K562 (cell line): Measurements from ENCODE around the gene MEX3D.

Experiments
- EHMT2 ChIP-seq: fragments of 450-650 bp; IDR thresholded peaks from 2 replicates; pipeline ENCODE4 v1.6.1; 2018; ENCODE audit warnings: antibody characterized with exemption
- FOXK2 ChIP-seq, 2 experiments: fragments of 450-650 bp; IDR thresholded peaks in 1 of 2; conservative IDR thresholded peaks in 1 of 2; 2 replicates each; pipeline ENCODE4 v1.6.1; 2016; ENCODE audit warnings: low read depth in 2 of 2, mild to moderate bottlenecking in 1 of 2
- HIVEP1 ChIP-seq: fragments of 250-450 bp; sonication (Bioruptor Pico); IDR thresholded peaks from 2 replicates; pipeline ENCODE4 v1.4.0; 2020; ENCODE audit warnings: mild to moderate bottlenecking
- POLR2A ChIP-seq: fragments of 450-650 bp; conservative IDR thresholded peaks from 2 replicates; pipeline ENCODE4 v1.6.1; 2016
- SMARCC2 ChIP-seq: fragments of 450-650 bp; IDR thresholded peaks from 2 replicates; pipeline ENCODE4 v1.6.1; 2017; ENCODE audit warnings: antibody characterized with exemption, moderate library complexity, mild to moderate bottlenecking, low read depth
- TEAD1 ChIP-seq, 2 experiments: fragments of 450-650 bp in 1 of 2; sonication (generic) in 1 of 2; formaldehyde crosslinking; IDR thresholded peaks; 2 replicates each; pipeline versions ENCODE4 v1.4.0 to v1.8.0; 2020 to 2022; ENCODE audit warnings: mild to moderate bottlenecking in 2 of 2, missing genetic modification reagents in 1 of 2
- TEAD4 ChIP-seq, 2 experiments: sonication (generic) in 1 of 2; formaldehyde crosslinking in 1 of 2; IDR thresholded peaks; 2 replicates each; pipeline versions ENCODE4 v1.6.1 to v1.8.0; 2012 to 2022; ENCODE audit warnings: borderline replicate concordance in 1 of 2, inconsistent platforms in 1 of 2, low read length in 1 of 2, mild to moderate bottlenecking in 1 of 2, missing genetic modification reagents in 1 of 2
- ZNF384 ChIP-seq: IDR thresholded peaks from 2 replicates; pipeline ENCODE4 v1.6.1; 2012; ENCODE audit warnings: low read depth, low read length, improper control_type of control experiment
- ZNF766 ChIP-seq: fragments of 200-800 bp; sonication (Bioruptor generic); conservative IDR thresholded peaks from 2 replicates; pipeline ENCODE4 v1.6.1; 2016; ENCODE audit warnings: missing genetic modification characterization, missing compliant biosample characterization
- TF ChIP-seq, protein P1 (sequence below): sonication (generic); formaldehyde crosslinking; IDR thresholded peaks from 2 replicates; pipeline ENCODE4 v1.8.0; 2022; ENCODE audit warnings: mild to moderate bottlenecking, missing genetic modification reagents
- TF ChIP-seq, protein P2 (sequence below), 3 experiments: IDR thresholded peaks in 2 of 3; conservative IDR thresholded peaks in 1 of 3; 2 replicates each; pipeline ENCODE4 v1.5.1; 2011 to 2012; ENCODE audit warnings: low read length in 3 of 3, mild to moderate bottlenecking in 3 of 3, control low read depth in 2 of 3, improper control_type of control experiment in 1 of 3, inconsistent platforms in 1 of 3, low read depth in 1 of 3, mixed read lengths in 1 of 3, moderate library complexity in 1 of 3; ENCODE audit not compliant: insufficient read depth in 2 of 3
- TF ChIP-seq, protein P3 (sequence below), 2 experiments: fragments of 450-650 bp; IDR thresholded peaks; 2 replicates each; pipeline ENCODE4 v1.6.1; 2016

DNA sequence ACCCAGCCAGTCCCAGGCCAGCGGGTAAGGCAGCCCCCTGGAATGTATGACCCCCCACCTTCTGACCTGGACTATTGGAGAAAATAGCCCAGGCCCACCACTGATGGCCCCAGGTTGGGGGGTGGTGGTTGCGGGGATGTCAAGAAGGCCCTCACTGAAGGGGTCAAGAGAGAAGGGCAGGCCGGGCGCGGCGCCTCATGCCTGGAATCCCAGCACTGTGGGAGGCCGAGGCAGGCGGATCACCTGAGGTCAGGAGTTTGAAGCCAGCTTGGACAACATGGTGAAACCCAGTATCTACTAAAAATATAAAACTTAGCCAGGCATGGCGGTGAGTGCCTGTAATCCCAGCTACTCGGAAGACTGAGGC, 53.8 kb downstream of the MEX3D start:
- TF ChIP-seq SMARCC2 = no peak
- TF ChIP-seq, protein P1, sequence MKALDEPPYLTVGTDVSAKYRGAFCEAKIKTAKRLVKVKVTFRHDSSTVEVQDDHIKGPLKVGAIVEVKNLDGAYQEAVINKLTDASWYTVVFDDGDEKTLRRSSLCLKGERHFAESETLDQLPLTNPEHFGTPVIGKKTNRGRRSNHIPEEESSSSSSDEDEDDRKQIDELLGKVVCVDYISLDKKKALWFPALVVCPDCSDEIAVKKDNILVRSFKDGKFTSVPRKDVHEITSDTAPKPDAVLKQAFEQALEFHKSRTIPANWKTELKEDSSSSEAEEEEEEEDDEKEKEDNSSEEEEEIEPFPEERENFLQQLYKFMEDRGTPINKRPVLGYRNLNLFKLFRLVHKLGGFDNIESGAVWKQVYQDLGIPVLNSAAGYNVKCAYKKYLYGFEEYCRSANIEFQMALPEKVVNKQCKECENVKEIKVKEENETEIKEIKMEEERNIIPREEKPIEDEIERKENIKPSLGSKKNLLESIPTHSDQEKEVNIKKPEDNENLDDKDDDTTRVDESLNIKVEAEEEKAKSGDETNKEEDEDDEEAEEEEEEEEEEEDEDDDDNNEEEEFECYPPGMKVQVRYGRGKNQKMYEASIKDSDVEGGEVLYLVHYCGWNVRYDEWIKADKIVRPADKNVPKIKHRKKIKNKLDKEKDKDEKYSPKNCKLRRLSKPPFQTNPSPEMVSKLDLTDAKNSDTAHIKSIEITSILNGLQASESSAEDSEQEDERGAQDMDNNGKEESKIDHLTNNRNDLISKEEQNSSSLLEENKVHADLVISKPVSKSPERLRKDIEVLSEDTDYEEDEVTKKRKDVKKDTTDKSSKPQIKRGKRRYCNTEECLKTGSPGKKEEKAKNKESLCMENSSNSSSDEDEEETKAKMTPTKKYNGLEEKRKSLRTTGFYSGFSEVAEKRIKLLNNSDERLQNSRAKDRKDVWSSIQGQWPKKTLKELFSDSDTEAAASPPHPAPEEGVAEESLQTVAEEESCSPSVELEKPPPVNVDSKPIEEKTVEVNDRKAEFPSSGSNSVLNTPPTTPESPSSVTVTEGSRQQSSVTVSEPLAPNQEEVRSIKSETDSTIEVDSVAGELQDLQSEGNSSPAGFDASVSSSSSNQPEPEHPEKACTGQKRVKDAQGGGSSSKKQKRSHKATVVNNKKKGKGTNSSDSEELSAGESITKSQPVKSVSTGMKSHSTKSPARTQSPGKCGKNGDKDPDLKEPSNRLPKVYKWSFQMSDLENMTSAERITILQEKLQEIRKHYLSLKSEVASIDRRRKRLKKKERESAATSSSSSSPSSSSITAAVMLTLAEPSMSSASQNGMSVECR (CRISPR knock-in tag) = no peak; the same call in 1 of the 2 replicates
- no peak for TF ChIP-seq ZNF766 (CRISPR knock-in tag)
- TF ChIP-seq HIVEP1 = no peak
- no peak for TF ChIP-seq TEAD1 (CRISPR knock-in tag; IDR thresholded peaks at IDR 0.05)
- TF ChIP-seq EHMT2 = no peak
- TF ChIP-seq, protein P2, sequence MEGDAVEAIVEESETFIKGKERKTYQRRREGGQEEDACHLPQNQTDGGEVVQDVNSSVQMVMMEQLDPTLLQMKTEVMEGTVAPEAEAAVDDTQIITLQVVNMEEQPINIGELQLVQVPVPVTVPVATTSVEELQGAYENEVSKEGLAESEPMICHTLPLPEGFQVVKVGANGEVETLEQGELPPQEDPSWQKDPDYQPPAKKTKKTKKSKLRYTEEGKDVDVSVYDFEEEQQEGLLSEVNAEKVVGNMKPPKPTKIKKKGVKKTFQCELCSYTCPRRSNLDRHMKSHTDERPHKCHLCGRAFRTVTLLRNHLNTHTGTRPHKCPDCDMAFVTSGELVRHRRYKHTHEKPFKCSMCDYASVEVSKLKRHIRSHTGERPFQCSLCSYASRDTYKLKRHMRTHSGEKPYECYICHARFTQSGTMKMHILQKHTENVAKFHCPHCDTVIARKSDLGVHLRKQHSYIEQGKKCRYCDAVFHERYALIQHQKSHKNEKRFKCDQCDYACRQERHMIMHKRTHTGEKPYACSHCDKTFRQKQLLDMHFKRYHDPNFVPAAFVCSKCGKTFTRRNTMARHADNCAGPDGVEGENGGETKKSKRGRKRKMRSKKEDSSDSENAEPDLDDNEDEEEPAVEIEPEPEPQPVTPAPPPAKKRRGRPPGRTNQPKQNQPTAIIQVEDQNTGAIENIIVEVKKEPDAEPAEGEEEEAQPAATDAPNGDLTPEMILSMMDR (IDR thresholded peaks at IDR 0.05 in 2 of 3, conservative IDR thresholded peaks at IDR 0.05 in 1 of 3; ENCODE audit: insufficient read depth in 2 of 3, low read depth in 1 of 3, low read length in 3 of 3) = no peak
- no peak for TF ChIP-seq TEAD4 (IDR thresholded peaks at IDR 0.05; ENCODE audit: low read length)
- TF ChIP-seq TEAD4 (CRISPR knock-in tag; IDR thresholded peaks at IDR 0.05; ENCODE audit: borderline replicate concordance) = no peak
- TF ChIP-seq FOXK2 (conservative IDR thresholded peaks at IDR 0.05 in 1 of 2, IDR thresholded peaks at IDR 0.05 in 1 of 2; ENCODE audit: low read depth in 2 of 2) = no peak
- no peak for TF ChIP-seq ZNF384
- no peak for TF ChIP-seq POLR2A
- TF ChIP-seq, protein P3, sequence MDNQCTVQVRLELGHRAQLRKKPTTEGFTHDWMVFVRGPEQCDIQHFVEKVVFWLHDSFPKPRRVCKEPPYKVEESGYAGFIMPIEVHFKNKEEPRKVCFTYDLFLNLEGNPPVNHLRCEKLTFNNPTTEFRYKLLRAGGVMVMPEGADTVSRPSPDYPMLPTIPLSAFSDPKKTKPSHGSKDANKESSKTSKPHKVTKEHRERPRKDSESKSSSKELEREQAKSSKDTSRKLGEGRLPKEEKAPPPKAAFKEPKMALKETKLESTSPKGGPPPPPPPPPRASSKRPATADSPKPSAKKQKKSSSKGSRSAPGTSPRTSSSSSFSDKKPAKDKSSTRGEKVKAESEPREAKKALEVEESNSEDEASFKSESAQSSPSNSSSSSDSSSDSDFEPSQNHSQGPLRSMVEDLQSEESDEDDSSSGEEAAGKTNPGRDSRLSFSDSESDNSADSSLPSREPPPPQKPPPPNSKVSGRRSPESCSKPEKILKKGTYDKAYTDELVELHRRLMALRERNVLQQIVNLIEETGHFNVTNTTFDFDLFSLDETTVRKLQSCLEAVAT (IDR thresholded peaks at IDR 0.05) = no peak
